Measurements from ENCODE around the gene MTA1. TPM values are rescaled to one million over a fixed set of nuclear protein-coding genes. Genes with fewer than 3 reads are reported as not detected.

Gene MTA1
- total RNA-seq, 2 donors from 2014 or later = 121 to 137 TPM

DNA sequence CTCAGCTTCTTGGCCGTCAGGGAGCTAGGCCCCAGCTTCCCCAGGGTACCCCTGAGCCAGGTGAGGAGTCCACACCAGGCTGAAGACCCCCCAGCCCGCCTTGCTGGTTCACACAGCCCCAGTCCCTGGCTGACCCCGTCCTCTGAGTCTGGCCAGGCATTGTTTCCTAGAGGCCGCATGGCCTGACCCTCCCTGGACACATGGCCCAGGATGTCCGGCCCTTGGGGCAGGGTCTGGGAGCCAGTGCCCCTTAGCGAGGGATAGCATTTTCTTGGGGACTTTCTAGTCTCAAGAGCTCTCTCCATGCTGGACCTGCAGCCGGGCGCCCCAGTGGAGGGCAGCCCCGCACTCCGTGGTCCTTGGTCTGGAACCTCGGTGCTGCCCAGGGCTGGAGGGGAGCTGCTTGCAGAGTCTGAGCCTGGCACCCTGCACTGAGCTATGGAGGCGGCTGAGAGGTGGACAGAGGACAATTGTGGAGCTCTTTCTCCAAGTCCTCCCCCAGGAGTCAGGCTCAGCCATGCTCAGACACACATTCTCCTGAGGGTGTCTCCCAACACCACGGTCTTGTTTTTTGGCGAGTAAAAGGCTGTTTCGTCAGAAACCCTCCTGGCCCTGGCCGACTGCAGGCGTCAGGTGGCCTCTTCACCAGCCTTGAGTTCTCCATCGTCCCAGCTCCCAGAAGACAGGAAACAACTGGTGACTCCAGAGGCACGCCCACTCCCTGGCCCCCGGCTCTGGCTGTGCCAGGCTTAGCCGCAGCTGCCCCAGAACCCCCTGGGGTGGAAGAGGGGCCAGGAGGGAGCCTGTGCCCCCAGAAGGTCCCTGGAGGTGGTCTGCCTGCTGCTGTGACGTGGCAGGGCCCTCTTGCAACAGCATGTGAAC is 37.4 kb downstream of the MTA1 start:
- H3K27ac Mint-ChIP-seq = no peak overlapping the region
- DNase-seq (ENCODE audit: low spot score in 2 of 2) (no peak), ATAC-seq (peak in 1 of 2 donors; percentile 17)
- H3K36me3 Mint-ChIP-seq = peaks cover 6% of the 10 kb centered on the region in 2 donors
- H3K9me3 Mint-ChIP-seq = no peaks in the 10 kb centered on the region

DNA sequence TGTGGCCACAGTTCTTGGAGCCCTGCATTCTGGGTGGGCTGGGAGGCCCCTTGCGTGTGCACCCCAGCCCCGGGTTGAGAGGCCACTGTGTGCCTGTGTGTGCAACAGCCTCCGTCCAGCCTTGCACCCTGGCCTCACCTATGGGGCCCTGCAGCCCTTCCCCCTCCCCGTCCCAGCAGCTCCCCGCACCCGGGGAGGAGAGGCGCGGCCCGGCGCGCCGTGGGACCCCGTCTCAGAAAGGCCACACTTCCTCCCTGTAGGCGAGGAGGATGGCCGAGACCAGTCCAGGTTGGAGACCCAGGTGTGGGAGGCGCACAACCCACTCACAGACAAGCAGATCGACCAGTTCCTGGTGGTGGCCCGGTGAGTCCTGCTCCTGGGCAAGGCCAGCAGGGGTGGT is 38.4 kb downstream of the MTA1 start:
- no peaks in the 10 kb centered on the region for H3K9me3 Mint-ChIP-seq
- ATAC-seq (no peak), DNase-seq (ENCODE audit: low spot score in 2 of 2) (no peak)
- H3K27ac Mint-ChIP-seq = no peak overlapping the region
- peaks cover 6 to 7% of the 10 kb centered on the region in 2 donors for H3K36me3 Mint-ChIP-seq

DNA sequence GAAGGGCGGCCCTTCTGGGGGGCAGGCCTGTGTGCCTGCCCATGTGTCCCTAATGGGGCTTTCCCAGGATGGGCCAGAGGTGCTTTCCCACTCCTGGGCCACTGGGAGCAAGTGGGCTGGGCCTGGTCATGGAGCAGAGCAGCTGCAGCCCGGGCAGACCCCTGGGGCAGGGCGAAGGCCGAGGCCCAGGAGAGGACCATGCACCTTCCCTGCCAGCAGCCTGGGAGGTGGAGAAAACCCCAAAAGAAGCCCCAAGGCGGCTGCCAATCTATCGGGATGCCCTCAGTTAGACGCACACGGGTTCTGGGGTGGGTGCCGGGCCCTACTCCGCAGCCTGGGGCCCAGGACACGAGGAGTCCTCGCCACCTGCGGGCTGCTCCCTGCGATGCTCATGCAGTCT is 38.9 kb downstream of the MTA1 start:
- Mint-ChIP-seq H3K36me3 (peaks cover 6 to 10% of the 10 kb centered on the region in 2 donors), H3K27ac (no peak overlapping the region), H3K9me3 (no peaks in the 10 kb centered on the region)
- ATAC-seq (no peak), DNase-seq (ENCODE audit: low spot score in 2 of 2) (no peak)

DNA sequence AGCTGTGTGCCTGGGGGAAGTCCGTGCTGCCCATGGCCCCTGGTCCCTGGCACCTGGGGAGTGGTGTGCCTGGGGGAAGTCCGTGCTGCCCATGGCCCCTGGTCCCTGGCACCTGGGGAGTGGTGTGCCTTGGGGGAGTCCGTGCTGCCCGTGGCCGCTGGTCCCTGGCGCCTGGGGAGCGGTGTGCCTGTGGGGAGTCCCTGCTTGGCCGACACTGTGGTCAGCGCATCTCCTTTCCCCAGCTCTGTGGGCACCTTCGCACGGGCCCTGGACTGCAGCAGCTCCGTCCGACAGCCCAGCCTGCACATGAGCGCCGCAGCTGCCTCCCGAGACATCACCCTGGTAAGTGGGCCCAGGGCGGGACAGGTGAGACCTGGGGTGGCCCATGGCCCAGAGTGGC is 40.5 kb downstream of the MTA1 start:
- no peak for ATAC-seq
- no peaks in the 10 kb centered on the region for H3K9me3 Mint-ChIP-seq
- H3K27ac Mint-ChIP-seq = no peak overlapping the region

DNA sequence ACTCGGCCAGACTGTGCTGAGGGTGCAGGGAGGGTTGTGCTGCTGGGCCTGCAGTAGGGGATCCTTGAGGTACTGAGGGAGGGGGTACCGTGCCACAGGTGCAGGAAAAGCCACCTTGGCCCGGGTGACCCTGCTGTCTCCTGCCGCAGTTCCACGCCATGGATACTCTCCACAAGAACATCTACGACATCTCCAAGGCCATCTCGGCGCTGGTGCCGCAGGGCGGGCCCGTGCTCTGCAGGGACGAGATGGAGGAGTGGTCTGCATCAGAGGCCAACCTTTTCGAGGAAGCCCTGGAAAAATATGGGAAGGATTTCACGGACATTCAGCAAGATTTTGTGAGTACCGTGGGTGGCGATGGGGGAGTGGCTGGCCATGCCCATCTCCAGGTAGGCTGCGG is 41.0 kb downstream of the MTA1 start:
- Mint-ChIP-seq H3K27ac (no peak overlapping the region), H3K36me3 (peaks cover 1 to 6% of the 10 kb centered on the region in 2 donors), H3K9me3 (no peaks in the 10 kb centered on the region)
- DNase-seq (ENCODE audit: low spot score in 2 of 2) (no peak), ATAC-seq (no peak)

More for the DNA sequence above, 40.5 kb downstream of the MTA1 start:
- peaks cover 6 to 10% of the 10 kb centered on the region in 2 donors for H3K36me3 Mint-ChIP-seq
- DNase-seq (ENCODE audit: low spot score in 2 of 2) = no peak

DNA sequence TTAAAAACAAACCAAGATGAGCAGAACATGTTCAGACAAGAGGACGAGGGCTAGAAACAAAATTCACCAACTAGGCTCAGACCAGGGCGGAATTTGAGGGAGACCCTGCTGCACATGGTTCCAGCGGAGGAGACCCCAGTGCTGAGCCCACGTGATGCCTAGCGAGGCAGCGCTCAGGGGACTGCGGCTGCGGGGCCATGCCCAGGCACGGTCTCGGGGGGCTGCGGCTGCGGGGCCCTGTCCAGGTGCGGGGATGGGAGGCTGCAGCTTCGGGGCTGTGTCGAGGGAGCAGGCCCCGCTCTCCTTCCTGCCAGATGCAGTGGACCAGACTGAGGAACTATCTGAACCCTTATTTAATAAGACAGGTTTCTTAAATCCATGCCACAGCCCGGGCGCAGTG is 42.3 kb downstream of the MTA1 start:
- no peak for ATAC-seq
- no peak overlapping the region for H3K27ac Mint-ChIP-seq
- peaks cover 0 to 4% of the 10 kb centered on the region in 2 donors for H3K36me3 Mint-ChIP-seq
- no peaks in the 10 kb centered on the region for H3K9me3 Mint-ChIP-seq
- DNase-seq (ENCODE audit: low spot score in 2 of 2) = no peak

DNA sequence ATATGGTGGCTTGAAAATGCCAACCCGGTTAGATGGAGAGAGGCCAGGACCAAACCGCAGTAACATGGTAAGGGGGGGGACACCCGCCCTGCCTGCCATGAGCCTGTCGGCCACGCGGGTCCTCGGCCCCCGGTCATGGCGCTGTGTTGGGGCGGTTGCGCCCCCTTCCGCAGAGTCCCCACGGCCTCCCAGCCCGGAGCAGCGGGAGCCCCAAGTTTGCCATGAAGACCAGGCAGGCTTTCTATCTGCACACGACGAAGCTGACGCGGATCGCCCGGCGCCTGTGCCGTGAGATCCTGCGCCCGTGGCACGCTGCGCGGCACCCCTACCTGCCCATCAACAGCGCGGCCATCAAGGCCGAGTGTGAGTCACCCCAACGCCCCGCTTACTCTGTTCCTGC is 44.9 kb downstream of the MTA1 start:
- H3K36me3 Mint-ChIP-seq = peaks cover 0 to 4% of the 10 kb centered on the region in 2 donors
- DNase-seq (ENCODE audit: low spot score in 2 of 2) = no peak
- H3K9me3 Mint-ChIP-seq = no peaks in the 10 kb centered on the region
- H3K27ac Mint-ChIP-seq = no peak overlapping the region
- ATAC-seq = no peak

DNA sequence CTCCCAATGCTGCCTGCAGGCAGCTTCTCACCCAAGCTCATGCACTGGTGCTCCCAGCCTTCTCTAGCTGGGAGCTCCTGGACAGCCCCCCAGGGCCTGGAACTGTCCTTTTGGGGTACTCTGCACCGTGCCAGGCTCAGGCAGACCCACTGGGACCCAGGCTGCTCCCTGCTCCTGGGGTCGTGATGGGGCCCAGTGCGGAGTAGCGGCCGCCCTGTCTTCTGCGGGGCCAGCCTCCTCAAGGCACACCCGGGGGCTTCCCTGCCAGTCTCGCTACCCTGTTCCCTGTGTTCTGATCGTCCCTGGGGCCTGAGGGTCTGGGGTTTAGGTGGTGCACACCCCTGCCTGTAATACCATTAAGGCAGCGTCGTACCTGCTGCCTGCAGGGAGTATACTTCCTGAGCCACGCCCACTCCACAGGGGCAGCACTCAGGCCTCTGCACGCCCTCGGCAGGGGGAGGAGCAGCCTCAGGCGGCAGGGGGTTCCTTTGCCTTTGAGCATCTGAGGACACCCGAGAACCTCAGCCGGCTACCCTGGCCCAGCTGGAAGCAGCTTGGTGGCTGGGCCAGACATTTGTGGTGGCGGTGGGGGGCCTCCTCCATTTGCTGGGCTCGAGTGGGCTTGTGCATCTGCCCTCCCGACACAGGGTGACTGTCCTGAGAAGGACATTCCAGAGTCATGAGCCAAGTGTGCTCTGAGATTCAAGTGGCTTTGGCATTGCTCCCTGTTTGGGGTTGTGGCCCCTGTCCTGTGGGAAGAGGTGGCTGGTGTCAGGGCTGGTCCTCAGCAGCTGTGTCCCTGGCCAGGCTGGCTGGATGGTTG is 45.8 kb downstream of the MTA1 start:
- peaks cover 0 to 4% of the 10 kb centered on the region in 2 donors for H3K36me3 Mint-ChIP-seq
- H3K9me3 Mint-ChIP-seq = no peaks in the 10 kb centered on the region
- no peak for ATAC-seq
- H3K27ac Mint-ChIP-seq = no peak overlapping the region
- DNase-seq (ENCODE audit: low spot score in 2 of 2) = no peak

DNA sequence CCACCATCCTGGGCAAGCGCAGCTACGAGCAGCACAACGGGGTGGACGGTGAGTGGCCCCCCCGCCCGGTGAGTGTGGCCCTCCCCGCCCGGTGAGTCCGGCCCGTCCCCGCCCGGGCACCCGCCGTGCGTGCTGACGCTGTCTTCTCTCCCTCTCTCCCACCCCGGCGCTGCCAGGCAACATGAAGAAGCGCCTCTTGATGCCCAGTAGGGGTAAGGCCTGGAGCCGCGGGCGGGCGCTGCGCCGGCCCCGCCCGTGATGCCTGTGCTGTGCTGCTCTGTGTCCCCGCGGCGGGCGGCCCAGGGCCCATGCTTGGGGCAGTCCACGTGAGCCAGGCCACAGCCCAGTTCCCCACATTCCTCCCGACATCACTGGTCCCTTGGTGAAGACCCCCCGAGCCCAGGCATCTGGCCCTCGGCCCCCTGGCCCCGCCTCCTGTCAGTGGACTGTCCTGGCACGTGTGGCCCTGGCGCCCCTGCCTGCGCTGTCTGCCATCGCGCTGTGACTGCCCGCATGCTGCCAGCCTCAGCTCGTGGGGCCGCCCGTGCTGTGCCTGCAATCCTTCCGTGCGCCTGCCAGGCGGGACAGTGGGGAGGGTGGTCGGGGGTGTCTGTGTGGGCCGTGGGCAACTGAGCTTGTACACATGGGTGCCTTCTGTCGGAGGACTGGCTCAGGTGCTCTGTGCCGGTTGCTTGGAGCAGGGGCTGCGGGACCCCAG is 47.1 kb downstream of the MTA1 start:
- ATAC-seq (no peak), DNase-seq (ENCODE audit: low spot score in 2 of 2) (no peak)
- peaks cover 0 to 4% of the 10 kb centered on the region in 2 donors for H3K36me3 Mint-ChIP-seq
- no peak overlapping the region for H3K27ac Mint-ChIP-seq
- no peaks in the 10 kb centered on the region for H3K9me3 Mint-ChIP-seq

DNA sequence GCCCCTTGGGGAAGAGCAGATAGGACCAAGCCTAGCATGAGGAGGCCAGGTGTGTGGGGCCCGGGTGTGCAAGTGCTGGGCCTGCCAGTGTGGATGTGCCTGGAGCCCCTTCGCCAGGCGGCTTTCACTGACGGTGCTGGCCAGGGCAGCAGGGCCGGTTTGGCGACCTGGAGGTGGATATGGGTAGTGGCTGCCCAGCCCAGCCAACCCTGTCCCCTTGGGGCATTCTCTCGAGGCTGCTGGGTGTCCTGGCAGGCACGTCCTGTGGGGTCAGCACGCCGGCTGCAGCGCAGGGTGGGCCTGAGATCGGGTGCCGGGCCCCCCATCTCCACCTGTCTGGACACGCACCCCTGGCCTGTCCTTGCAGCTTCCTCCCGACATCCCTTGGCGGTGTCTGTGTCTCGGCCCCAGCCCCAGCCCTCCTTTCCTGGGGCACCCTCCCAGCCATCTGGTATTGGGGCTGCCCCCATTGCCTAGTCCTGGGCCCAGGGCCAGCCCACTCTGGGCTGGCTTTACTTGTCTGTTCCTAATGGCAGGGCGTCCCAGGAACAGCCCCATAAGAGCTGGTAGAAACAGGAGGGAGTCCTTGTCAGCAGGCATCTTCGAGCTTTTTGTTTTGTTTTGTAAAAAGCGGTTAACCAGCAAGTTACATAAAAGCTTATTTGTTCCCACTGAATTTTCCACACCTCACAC is 47.8 kb downstream of the MTA1 start:
- H3K36me3 Mint-ChIP-seq = peaks cover 0 to 4% of the 10 kb centered on the region in 2 donors
- ATAC-seq (no peak), DNase-seq (ENCODE audit: low spot score in 2 of 2) (no peak)
- no peak overlapping the region for H3K27ac Mint-ChIP-seq
- no peaks in the 10 kb centered on the region for H3K9me3 Mint-ChIP-seq

DNA sequence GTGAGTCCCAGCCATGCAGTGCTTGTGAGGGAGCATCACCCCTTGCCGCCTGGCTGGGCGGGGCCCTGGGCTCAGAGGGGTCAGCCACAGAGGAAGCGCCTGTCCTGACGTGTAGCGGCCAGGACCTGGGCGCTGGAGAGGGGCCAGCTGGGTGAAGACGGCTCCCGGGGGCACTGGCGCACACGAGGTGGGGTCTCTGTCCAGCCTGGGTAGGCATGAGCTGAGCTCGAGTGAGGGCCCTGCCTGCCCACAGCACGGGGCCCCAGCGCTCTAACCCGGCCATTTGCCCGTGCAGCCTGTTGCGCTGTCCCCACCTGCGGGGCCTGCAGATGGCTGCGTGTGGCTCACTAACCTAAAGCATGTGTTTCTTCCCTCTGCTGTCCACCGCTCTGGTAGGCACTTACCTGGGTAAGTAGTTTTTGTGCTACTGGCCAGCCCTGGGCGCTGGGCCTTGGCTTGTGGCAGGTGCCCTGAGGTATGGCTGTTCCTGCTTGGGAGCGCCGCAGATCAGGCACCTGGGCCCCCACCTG is 48.4 kb downstream of the MTA1 start:
- peaks cover 0 to 3% of the 10 kb centered on the region in 2 donors for H3K36me3 Mint-ChIP-seq
- H3K27ac Mint-ChIP-seq = no peak overlapping the region
- ATAC-seq (no peak), DNase-seq (ENCODE audit: low spot score in 2 of 2) (no peak)
- no peaks in the 10 kb centered on the region for H3K9me3 Mint-ChIP-seq

DNA sequence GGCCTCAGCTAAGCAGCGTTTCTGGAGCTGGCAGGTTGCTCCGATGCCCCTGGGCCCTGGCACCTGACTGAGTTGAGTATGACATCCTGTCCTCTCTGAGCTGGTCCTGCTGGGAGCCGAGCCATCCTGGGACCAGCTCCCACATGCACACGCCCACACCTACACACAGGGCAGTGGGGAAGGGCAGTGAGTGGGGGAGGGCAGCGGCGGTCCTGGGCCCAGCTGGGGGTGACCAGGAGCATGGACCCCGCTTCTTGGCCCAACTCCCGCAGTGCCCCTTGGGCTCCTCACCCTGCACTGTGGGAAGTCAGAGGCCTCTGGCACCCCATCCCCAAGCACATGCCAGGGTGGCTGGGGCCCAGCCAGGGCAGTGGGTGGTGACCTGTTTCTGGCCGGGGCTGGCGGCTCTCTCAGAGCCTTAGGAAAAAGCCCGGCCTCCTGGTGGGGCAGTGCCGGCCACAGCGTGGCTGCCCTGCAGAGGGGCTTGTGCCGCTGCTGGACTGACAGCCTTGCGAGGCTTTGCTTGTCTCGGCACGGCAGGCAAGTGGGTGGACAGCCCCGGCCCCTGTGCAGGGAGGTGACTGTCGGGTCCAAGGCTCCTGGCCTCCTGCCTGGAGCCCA is 49.1 kb downstream of the MTA1 start:
- no peak for ATAC-seq
- Mint-ChIP-seq H3K27ac (no peak overlapping the region), H3K36me3 (no peaks in the 10 kb centered on the region), H3K9me3 (no peaks in the 10 kb centered on the region)
- no peak for DNase-seq (ENCODE audit: low spot score in 2 of 2)

DNA sequence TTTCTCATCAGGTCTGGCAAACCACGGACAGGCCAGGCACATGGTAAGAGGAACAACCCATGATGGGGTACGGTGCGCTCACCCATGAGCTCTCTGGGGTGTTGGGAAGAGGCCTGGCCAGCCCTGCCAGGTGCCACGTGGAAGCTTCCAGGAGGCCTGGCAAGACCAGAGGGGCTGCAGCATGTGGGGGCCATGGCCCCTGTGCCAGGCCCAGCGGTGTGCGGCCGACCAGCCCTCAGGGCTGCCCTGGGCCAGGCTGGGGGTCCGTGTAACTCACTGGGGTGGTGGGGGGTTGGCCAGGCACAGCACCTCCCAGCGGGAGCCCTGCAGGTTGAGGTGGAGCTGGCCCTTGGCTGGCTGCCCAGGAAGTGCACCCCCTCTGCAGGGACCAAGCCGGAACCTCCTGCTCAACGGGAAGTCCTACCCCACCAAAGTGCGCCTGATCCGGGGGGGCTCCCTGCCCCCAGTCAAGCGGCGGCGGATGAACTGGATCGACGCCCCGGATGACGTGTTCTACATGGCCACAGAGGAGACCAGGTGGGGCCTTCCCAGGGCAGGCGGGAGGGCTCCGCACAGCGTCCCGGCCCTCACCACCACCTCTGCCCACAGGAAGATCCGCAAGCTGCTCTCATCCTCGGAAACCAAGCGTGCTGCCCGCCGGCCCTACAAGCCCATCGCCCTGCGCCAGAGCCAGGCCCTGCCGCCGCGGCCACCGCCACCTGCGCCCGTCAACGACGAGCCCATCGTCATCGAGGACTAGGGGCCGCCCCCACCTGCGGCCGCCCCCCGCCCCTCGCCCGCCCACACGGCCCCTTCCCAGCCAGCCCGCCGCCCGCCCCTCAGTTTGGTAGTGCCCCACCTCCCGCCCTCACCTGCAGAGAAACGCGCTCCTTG is 50.1 kb downstream of the MTA1 start:
- ATAC-seq (no peak), DNase-seq (ENCODE audit: low spot score in 2 of 2) (no peak)
- Mint-ChIP-seq H3K36me3 (no peaks in the 10 kb centered on the region), H3K9me3 (no peaks in the 10 kb centered on the region), H3K27ac (no peak overlapping the region)

DNA sequence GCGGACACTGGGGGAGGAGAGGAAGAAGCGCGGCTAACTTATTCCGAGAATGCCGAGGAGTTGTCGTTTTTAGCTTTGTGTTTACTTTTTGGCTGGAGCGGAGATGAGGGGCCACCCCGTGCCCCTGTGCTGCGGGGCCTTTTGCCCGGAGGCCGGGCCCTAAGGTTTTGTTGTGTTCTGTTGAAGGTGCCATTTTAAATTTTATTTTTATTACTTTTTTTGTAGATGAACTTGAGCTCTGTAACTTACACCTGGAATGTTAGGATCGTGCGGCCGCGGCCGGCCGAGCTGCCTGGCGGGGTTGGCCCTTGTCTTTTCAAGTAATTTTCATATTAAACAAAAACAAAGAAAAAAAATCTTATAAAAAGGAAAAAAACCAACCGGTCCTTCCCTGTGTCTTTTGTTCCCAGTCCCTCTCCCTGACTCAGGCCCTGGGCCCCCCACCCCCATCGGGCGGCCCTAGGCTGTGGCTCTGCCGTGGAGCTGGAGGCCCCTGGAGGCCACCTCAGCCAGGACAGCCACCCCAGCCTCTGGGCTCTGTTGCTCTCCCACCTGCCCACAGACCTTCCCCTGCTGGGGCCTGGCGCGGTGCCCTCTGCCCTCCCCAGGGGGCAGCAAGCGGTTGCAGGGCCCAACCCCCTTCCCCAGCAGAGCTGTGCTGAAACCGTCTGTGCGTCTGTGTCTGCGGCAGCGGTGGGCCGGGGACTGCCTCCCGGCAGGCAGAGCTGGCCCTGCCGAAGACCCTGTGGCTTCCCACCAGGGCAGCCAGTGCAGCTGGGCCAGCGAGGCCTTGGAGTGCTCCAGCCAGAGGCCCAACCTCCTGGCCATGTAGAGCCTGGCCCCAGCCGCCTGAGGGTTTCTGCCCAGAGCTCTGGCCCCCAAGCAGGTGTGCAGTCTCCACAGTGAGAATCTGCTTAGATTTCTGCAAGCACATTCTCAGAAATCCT is 51.0 kb downstream of the MTA1 start:
- ATAC-seq (no peak), DNase-seq (ENCODE audit: low spot score in 2 of 2) (no peak)
- H3K9me3 Mint-ChIP-seq = no peaks in the 10 kb centered on the region
- no peaks in the 10 kb centered on the region for H3K36me3 Mint-ChIP-seq
- no peak overlapping the region for H3K27ac Mint-ChIP-seq
